HUES48 (cell line): ENCODE results near the gene MYT1.

Experiments used
- H3K27ac ChIP-seq: one replicate; pipeline ENCODE4 v1.7.0; 2013; ENCODE audit warnings: low read depth, low read length, inconsistent platforms
- H3K27me3 ChIP-seq: 2 replicates; pipeline ENCODE4 v1.6.1; 2013; ENCODE audit warnings: mild to moderate bottlenecking, low read length; ENCODE audit not compliant: control insufficient read depth, insufficient read depth
- H3K36me3 ChIP-seq: 2 replicates; pipeline ENCODE4 v1.6.1; 2013; ENCODE audit warnings: low read length; ENCODE audit not compliant: control insufficient read depth, insufficient read depth
- H3K4me1 ChIP-seq: 2 replicates; pipeline ENCODE4 v1.6.1; 2013; ENCODE audit warnings: mild to moderate bottlenecking, low read length; ENCODE audit not compliant: control insufficient read depth, insufficient read depth
- H3K4me3 ChIP-seq: 2 replicates; pipeline ENCODE4 v1.5.1; 2013; ENCODE audit warnings: mild to moderate bottlenecking, low read depth, low read length
- H3K9ac ChIP-seq: 2 replicates; pipeline ENCODE4 v1.6.1; 2013; ENCODE audit warnings: mild to moderate bottlenecking, low read depth, low read length, moderate library complexity
- H3K9me3 ChIP-seq: 2 replicates; pipeline ENCODE4 v1.6.1; 2013; ENCODE audit warnings: low read length; ENCODE audit not compliant: control insufficient read depth, insufficient read depth

MYT1 gene

DNA sequence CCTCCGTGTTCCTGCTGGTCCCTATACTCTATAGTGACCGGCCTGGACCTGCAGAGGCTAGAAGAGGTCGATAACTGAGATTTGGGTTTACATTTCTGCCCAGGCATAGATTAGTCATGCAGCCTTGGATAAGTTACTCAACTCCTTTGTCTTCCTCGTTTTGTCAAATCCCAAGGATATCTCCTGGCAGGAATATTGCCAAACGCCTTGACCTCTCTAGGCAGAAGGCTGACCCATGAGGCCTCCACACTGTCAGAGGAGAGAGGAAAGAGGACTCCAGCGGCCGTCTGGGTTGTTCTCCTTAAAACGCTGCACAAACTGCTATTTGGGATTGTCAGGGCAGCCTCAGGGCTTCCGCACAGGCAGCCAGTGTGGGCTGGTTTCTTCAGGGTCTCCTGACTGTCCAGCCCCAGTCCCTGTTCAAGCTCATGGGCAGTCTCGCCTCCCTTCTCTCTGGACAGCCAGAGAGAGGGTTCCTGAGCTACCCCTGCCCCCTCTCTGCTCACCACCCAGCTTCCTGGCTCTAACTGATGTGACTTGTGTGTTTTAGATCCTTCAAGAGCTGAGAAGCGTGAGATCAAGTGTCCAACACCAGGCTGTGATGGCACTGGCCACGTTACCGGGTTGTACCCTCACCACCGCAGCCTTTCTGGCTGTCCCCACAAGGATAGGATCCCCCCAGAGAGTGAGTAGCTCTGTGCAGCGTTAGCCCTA, 46.6 kb downstream of the MYT1 start:
- Histone ChIP-seq H3K4me3 (no peak overlapping the region), H3K27ac (no peak overlapping the region), H3K9me3 (no peaks in the 10 kb centered on the region), H3K36me3 (no peaks in the 10 kb centered on the region), H3K27me3 (no peaks in the 10 kb centered on the region), H3K4me1 (no peaks in the 10 kb centered on the region), H3K9ac (no peak overlapping the region)

DNA sequence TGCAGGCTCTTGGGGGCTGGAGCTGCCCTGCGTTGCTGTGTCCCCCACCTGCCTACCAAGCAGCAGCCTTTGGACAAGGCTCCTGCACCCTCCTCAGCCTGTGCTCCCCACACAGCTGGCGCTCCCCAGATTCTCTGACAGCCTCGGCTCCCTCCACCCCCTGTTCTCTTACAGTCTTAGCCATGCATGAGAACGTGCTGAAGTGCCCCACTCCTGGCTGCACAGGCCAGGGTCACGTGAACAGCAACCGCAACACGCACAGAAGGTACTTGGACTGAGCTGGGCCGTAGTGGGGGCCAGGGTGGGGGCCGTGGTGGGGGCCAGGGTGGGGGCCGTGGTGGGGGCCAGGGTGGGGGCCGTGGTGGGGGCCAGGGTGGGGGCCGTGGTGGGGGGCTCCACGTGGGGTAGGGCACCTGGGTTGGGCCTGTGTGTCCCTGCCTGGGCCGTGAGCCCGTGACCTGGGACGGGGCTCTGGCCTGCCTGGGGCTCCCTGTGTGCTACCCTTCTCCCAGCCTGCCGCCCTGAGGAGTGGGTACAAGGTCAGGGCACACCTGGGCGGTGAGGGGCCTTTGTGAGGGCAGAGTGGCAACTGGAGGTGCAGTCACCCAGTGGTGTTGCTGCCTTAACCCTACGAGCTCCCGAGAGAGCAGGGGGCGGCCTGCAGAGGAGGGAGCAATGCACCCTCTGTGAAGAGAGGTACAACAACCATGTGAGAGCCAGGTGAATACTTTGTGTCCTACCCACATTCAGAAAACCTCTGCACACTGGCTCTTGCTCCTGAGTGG, 47.8 kb downstream of the MYT1 start:
- no peaks in the 10 kb centered on the region for H3K27me3 ChIP-seq

DNA sequence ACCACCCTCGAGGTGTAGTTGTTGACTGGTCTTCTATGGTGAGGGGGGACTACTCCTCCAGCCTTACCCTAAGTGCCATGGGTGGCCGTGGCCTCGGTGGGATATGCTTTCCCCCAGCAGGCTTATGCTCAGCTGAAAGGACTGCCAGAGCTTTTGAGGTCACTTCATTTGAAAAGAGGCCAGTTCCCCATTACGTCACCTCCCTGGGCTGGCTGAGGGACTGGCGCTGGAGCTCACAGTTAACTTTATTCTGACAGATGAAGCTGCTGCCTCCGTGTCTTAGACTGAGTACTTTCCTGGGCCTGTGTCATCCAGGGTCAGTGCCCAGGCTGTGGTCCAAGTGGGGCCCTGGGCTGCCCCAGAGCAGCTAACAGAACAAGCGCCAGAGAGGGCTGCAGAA, 48.5 kb downstream of the MYT1 start:
- no peak overlapping the region for H3K27ac ChIP-seq
- H3K9me3 ChIP-seq: no peaks in the 10 kb centered on the region
- H3K27me3 ChIP-seq: no peaks in the 10 kb centered on the region
- H3K4me1 ChIP-seq: no peaks in the 10 kb centered on the region
- H3K9ac ChIP-seq: no peak overlapping the region
- no peak overlapping the region for H3K4me3 ChIP-seq
- no peaks in the 10 kb centered on the region for H3K36me3 ChIP-seq

More for the DNA sequence above, 47.8 kb downstream of the MYT1 start:
- Histone ChIP-seq H3K9me3 (no peaks in the 10 kb centered on the region), H3K4me3 (no peak overlapping the region), H3K27ac (no peak overlapping the region), H3K36me3 (no peaks in the 10 kb centered on the region), H3K4me1 (no peaks in the 10 kb centered on the region), H3K9ac (no peak overlapping the region)

DNA sequence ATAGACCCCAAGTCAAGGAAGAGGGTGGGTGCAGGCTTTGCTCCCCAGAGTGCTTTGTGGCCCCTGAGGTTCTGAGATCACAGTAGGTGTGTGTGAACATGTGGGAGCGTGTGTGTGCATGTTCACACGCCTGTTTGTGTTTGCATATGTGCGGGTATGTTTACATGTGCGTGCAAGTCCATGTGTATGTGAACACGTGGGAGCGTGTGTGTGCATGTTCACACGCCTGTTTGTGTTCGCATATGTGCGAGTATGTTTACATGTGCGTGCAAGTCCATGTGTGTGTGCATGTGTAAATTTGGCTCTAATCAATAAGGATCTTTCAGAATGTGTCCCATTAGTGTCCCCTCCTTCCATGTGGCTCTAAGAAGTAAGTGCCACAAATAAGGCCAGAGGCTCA, 49.9 kb downstream of the MYT1 start:
- no peak overlapping the region for H3K9ac ChIP-seq
- no peaks in the 10 kb centered on the region for H3K27me3 ChIP-seq
- H3K36me3 ChIP-seq: no peaks in the 10 kb centered on the region
- no peaks in the 10 kb centered on the region for H3K9me3 ChIP-seq
- no peak overlapping the region for H3K27ac ChIP-seq
- no peaks in the 10 kb centered on the region for H3K4me1 ChIP-seq
- H3K4me3 ChIP-seq: no peak overlapping the region

DNA sequence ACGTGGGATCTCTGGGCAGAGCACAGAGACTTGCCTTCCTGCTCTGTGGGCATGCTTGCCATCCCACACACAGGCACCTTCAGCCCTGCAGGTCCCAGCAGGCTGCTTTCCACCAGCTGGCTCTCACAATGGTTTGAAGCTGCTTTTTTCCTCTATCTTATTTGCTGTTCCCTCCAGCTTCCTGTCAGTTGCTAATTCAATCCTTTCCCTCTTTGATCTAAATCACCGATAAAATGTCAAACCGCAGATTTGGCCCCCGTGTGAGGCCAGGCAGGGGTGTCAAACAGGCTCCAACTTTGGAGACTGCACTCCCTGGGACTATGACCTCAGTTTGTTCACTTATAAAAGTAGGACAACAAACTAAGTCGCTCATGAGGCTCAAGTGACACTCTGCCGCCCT, 50.7 kb downstream of the MYT1 start:
- Histone ChIP-seq H3K9me3 (no peaks in the 10 kb centered on the region), H3K27ac (no peak overlapping the region), H3K9ac (no peak overlapping the region), H3K4me1 (no peaks in the 10 kb centered on the region), H3K4me3 (no peak overlapping the region), H3K27me3 (no peaks in the 10 kb centered on the region), H3K36me3 (no peaks in the 10 kb centered on the region)

DNA sequence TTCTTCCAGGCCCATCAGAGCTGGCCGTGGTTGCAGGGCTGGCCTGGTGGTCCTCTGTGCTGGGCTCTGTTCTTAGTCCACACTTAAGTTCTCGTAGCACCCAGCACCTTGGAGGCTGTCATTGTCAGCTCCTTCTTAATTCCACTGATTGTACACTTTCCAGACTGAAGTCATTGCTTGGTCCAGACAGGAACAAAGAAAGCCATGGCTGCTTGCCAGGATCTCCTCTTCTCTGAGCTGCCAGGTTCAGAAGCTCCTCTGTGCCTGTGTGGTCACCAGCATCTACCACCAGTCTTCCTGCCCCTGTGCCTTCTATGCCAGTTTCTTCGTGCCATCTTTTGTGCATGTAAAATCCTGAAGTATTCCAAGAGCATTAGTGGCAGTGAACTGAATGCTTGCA, 51.8 kb downstream of the MYT1 start:
- H3K9me3 ChIP-seq: no peaks in the 10 kb centered on the region
- H3K9ac ChIP-seq: no peak overlapping the region
- H3K4me1 ChIP-seq: no peaks in the 10 kb centered on the region
- H3K36me3 ChIP-seq: no peaks in the 10 kb centered on the region
- no peak overlapping the region for H3K27ac ChIP-seq
- H3K27me3 ChIP-seq: no peaks in the 10 kb centered on the region
- H3K4me3 ChIP-seq: no peak overlapping the region

DNA sequence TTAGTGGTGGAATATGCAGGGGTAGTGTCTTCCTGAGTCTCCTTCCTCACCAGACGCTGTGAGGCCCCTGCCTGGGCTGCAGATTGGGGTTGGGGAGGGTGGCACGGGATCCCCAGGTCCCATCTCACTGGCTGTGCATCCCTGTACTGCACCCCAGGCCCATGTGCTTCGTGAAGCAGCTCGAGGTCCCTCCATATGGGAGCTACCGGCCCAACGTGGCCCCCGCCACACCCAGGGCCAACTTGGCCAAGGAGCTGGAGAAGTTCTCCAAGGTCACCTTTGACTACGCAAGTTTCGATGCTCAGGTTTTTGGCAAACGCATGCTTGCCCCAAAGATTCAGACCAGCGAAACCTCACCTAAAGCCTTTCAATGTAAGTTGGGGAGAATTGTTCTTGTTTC, 52.7 kb downstream of the MYT1 start:
- Histone ChIP-seq H3K9me3 (no peaks in the 10 kb centered on the region), H3K27ac (no peak overlapping the region), H3K4me1 (no peaks in the 10 kb centered on the region), H3K36me3 (no peaks in the 10 kb centered on the region), H3K9ac (no peak overlapping the region), H3K27me3 (no peaks in the 10 kb centered on the region), H3K4me3 (no peak overlapping the region)

DNA sequence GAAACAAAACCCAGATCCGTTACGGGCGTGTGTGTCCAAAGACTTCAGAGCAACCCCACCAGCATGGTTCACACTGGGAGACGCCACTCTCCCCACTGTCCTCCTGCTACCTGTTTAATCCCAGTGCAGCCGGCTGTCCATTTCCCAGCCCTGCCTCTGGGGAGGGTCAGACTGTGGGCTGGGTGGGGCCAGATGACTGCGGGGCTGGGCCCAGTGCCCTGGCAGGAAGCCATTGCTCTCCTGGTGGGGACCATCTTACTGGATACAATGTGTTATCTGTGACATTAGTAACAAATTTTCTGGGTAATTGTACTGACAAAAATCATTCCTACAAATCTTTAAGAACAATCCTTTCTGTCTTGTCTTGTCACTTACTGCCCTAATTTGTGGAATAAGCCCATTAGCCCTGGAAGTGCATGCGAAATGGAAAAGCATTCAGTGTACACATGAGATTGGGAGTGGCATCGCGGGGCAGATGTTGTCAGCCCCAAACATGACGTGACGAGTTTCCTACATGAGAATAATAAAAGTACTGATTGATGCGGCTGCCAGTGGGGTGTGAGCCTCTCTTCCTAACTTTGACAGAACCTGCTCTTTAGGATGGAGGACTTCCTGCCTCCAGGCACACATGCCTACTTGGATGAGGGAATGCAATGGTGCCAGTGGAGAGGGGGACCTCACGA, 53.4 kb downstream of the MYT1 start:
- no peaks in the 10 kb centered on the region for H3K36me3 ChIP-seq
- no peaks in the 10 kb centered on the region for H3K9me3 ChIP-seq
- H3K27ac ChIP-seq: no peak overlapping the region
- no peaks in the 10 kb centered on the region for H3K27me3 ChIP-seq
- no peak overlapping the region for H3K9ac ChIP-seq
- no peak overlapping the region for H3K4me3 ChIP-seq
- no peaks in the 10 kb centered on the region for H3K4me1 ChIP-seq

DNA sequence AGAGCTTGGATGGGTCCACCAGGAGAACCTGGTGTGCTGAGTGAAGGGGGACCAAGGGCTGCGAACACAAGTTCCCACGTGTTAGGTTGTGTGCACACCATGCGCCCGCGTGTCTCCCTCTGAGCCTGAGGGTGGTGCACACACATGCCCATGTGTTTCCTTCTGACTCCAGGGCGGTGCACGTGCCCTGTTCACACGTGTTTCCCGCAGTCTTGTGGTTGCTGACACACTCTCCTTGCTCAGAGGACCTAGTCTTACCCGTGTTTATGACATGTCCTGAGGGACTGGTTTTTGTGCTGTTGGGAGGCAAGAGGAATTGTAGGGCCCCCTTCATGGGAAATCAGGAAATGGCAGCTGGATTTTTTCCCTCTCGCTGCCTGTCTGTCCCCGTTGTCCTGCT, 55.0 kb downstream of the MYT1 start:
- Histone ChIP-seq H3K4me1 (peaks cover 12% of the 10 kb centered on the region), H3K27me3 (no peaks in the 10 kb centered on the region)

DNA sequence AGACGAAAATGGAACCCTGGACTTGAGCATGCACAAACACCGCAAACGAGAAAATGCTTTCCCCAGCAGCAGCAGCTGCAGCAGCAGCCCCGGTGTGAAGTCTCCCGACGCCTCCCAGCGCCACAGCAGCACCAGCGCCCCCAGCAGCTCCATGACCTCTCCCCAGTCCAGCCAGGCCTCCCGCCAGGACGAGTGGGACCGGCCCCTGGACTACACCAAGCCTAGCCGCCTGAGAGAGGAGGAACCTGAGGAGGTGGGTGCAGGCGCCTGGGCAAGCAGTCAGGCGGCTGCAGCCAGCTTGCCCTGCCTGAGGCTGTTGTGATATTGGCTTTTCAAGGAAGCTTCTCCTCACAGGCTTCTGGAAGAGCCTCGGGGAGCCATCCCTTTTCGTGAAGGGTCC, 55.5 kb downstream of the MYT1 start:
- H3K9ac ChIP-seq: no peak overlapping the region
- H3K27me3 ChIP-seq: no peaks in the 10 kb centered on the region
- H3K4me1 ChIP-seq: peaks cover 13% of the 10 kb centered on the region
- H3K27ac ChIP-seq: no peak overlapping the region
- H3K4me3 ChIP-seq: no peak overlapping the region
- H3K36me3 ChIP-seq: no peaks in the 10 kb centered on the region
- H3K9me3 ChIP-seq: no peaks in the 10 kb centered on the region

More for the DNA sequence above, 55.0 kb downstream of the MYT1 start:
- H3K9me3 ChIP-seq: no peaks in the 10 kb centered on the region
- no peak overlapping the region for H3K27ac ChIP-seq
- H3K4me3 ChIP-seq: no peak overlapping the region
- H3K36me3 ChIP-seq: no peaks in the 10 kb centered on the region
- H3K9ac ChIP-seq: no peak overlapping the region

DNA sequence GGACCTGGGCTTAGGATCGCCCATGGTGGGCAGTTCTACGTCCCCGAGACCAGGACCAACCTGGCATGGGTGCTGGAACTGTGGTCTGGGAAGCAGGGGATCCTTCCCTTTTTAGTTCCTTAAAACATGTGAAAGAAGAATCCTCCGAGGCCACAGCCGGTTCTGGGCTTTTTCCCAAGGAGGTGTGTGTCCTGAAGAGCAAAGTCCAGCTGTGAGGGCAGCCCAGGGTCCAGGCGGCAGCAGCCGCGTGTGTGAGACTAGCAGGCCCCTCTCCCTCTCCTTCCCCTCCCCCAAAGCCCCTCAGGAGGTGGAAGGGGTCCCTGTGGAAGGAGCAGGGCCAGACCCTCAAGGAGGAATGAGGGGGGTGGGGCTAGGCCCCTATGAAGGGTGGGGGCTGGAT, 56.2 kb downstream of the MYT1 start:
- H3K27me3 ChIP-seq: no peaks in the 10 kb centered on the region
- no peak overlapping the region for H3K9ac ChIP-seq
- H3K4me3 ChIP-seq: no peak overlapping the region
- H3K9me3 ChIP-seq: no peaks in the 10 kb centered on the region
- peaks cover 13% of the 10 kb centered on the region for H3K4me1 ChIP-seq
- no peaks in the 10 kb centered on the region for H3K36me3 ChIP-seq
- no peak overlapping the region for H3K27ac ChIP-seq
